H9 (cell line): ENCODE data around the gene GAB3. TPM values are rescaled to one million over a fixed set of nuclear protein-coding genes. Genes with fewer than 3 reads are reported as not detected.

ENCODE experiments used
- DNase-seq: peaks from one replicate; pipeline ENCODE4 v3.0.0-alpha.2; 2017
- H2AFZ ChIP-seq: one replicate; pipeline ENCODE4 v1.6.1; 2013; ENCODE audit warnings: mild to moderate bottlenecking, low read length, control low read depth, moderate library complexity
- H2AK5ac ChIP-seq: 2 replicates; pipeline ENCODE4 v1.6.1; 2013; ENCODE audit warnings: low read length, control low read depth, mixed read lengths; ENCODE audit not compliant: insufficient read length
- H2BK120ac ChIP-seq: one replicate; pipeline ENCODE4 v1.6.1; 2013; ENCODE audit warnings: low read depth, mild to moderate bottlenecking, low read length, control low read depth, inconsistent platforms; ENCODE audit not compliant: poor library complexity, severe bottlenecking
- H2BK12ac ChIP-seq: 2 replicates; pipeline ENCODE4 v1.6.1; 2013; ENCODE audit warnings: low read length, control low read depth, mixed read lengths, low read depth; ENCODE audit not compliant: insufficient read length
- H2BK15ac ChIP-seq: 2 replicates; pipeline ENCODE4 v1.6.1; 2013; ENCODE audit warnings: low read depth, low read length, control low read depth
- H2BK20ac ChIP-seq: one replicate; pipeline ENCODE4 v1.6.1; 2013; ENCODE audit warnings: low read depth, mild to moderate bottlenecking, low read length, control low read depth, inconsistent platforms; ENCODE audit not compliant: poor library complexity, severe bottlenecking
- H2BK5ac ChIP-seq: 2 replicates; pipeline ENCODE4 v1.6.1; 2013; ENCODE audit warnings: low read length, control low read depth, mixed read lengths; ENCODE audit not compliant: insufficient read length
- H3K14ac ChIP-seq: 2 replicates; pipeline ENCODE4 v1.6.1; 2013; ENCODE audit warnings: low read length, control low read depth; ENCODE audit not compliant: insufficient read depth
- H3K18ac ChIP-seq: 2 replicates; pipeline ENCODE4 v1.6.1; 2013; ENCODE audit warnings: low read depth, mild to moderate bottlenecking, mixed read lengths, low read length, control low read depth; ENCODE audit not compliant: insufficient read length
- H3K23ac ChIP-seq: 2 replicates; pipeline ENCODE4 v1.6.1; 2013; ENCODE audit warnings: low read length, control low read depth, mixed read lengths, low read depth; ENCODE audit not compliant: insufficient read length
- H3K23me2 ChIP-seq: 2 replicates; pipeline ENCODE4 v1.6.1; 2013; ENCODE audit warnings: low read depth, mild to moderate bottlenecking, mixed read lengths, low read length, control low read depth; ENCODE audit not compliant: insufficient read length, poor library complexity, severe bottlenecking
- H3K27ac ChIP-seq: 2 replicates; pipeline ENCODE4 v1.5.1; 2013; ENCODE audit warnings: low read length, control low read depth, mixed read lengths, low read depth; ENCODE audit not compliant: insufficient read length
- H3K27me3 ChIP-seq: 2 replicates; pipeline ENCODE4 v1.6.1; 2013; ENCODE audit warnings: low read length, control low read depth, inconsistent platforms; ENCODE audit not compliant: insufficient read depth
- H3K4ac ChIP-seq: 2 replicates; pipeline ENCODE4 v1.6.1; 2013; ENCODE audit warnings: low read depth, mild to moderate bottlenecking, control low read depth, inconsistent platforms, low read length, moderate library complexity
- H3K4me1 ChIP-seq: 2 replicates; pipeline ENCODE4 v1.6.1; 2013; ENCODE audit warnings: low read length, control low read depth, inconsistent platforms; ENCODE audit not compliant: insufficient read depth
- H3K4me2 ChIP-seq: 2 replicates; pipeline ENCODE4 v1.6.1; 2013; ENCODE audit warnings: low read length, control low read depth, mixed read lengths; ENCODE audit not compliant: insufficient read length, insufficient read depth
- H3K56ac ChIP-seq: 2 replicates; pipeline ENCODE4 v1.6.1; 2013; ENCODE audit warnings: low read depth, mild to moderate bottlenecking, mixed read lengths, low read length, control low read depth; ENCODE audit not compliant: insufficient read length
- H3K79me1 ChIP-seq: 2 replicates; pipeline ENCODE4 v1.6.1; 2013; ENCODE audit warnings: low read depth, mild to moderate bottlenecking, moderate library complexity, low read length, control low read depth, inconsistent platforms; ENCODE audit not compliant: insufficient read depth, poor library complexity, severe bottlenecking
- H3K79me2 ChIP-seq: 2 replicates; pipeline ENCODE4 v1.6.1; 2013; ENCODE audit warnings: low read length, control low read depth, inconsistent platforms; ENCODE audit not compliant: insufficient read depth
- H3K9ac ChIP-seq: 2 replicates; pipeline ENCODE4 v1.6.1; 2013; ENCODE audit warnings: low read length, control low read depth, mixed read lengths; ENCODE audit not compliant: insufficient read length; ENCODE audit errors: extremely low read depth
- H3K9me3 ChIP-seq: one replicate; pipeline ENCODE4 v1.6.1; 2013; ENCODE audit warnings: low read depth, low read length, inconsistent platforms; ENCODE audit not compliant: control insufficient read depth
- H3T11ph ChIP-seq: one replicate; pipeline ENCODE4 v1.6.1; 2013; ENCODE audit warnings: mild to moderate bottlenecking, low read length, control low read depth, inconsistent platforms
- H4K20me1 ChIP-seq: one replicate; pipeline ENCODE4 v1.6.1; 2013; ENCODE audit not compliant: control insufficient read depth, insufficient read length, insufficient read depth
- H4K5ac ChIP-seq: 2 replicates; pipeline ENCODE4 v1.6.1; 2013; ENCODE audit warnings: low read depth, mild to moderate bottlenecking, mixed read lengths, low read length, control low read depth; ENCODE audit not compliant: insufficient read length
- H4K8ac ChIP-seq: replicated peaks from 2 replicates; pipeline ENCODE4 v1.6.1; 2013; ENCODE audit warnings: low read length, control low read depth, mixed read lengths, low read depth; ENCODE audit not compliant: insufficient read length
- H4K91ac ChIP-seq: 2 replicates; pipeline ENCODE4 v1.6.1; 2013; ENCODE audit warnings: low read depth, mild to moderate bottlenecking, moderate library complexity, mixed read lengths, low read length, control low read depth; ENCODE audit not compliant: insufficient read length
- H3K27ac Mint-ChIP-seq, 3 experiments: 2 replicates in 2 of 3; 3 replicates in 1 of 3; pipeline ENCODE4 v1.8.0; 2020 to 2021; ENCODE audit warnings: mixed read lengths in 3 of 3, mild to moderate bottlenecking in 1 of 3, moderate library complexity in 1 of 3
- H3K27me3 Mint-ChIP-seq: 2 replicates; pipeline ENCODE4 v1.8.0; 2021; ENCODE audit warnings: low read depth, mild to moderate bottlenecking, moderate library complexity, mixed read lengths
- H3K36me3 Mint-ChIP-seq, 3 experiments: 2 replicates in 2 of 3; 3 replicates in 1 of 3; pipeline ENCODE4 v1.8.0; 2020 to 2021; ENCODE audit warnings: low read depth in 3 of 3, mixed read lengths in 3 of 3; ENCODE audit not compliant: insufficient read depth in 1 of 3
- H3K4me1 Mint-ChIP-seq, 2 experiments: 2 replicates each; pipeline ENCODE4 v1.8.0; 2020; ENCODE audit warnings: mixed read lengths in 2 of 2
- H3K4me3 Mint-ChIP-seq, 2 experiments: 2 replicates in 1 of 2; 3 replicates in 1 of 2; pipeline ENCODE4 v1.8.0; 2020 to 2021; ENCODE audit warnings: mild to moderate bottlenecking in 2 of 2, mixed read lengths in 2 of 2, moderate library complexity in 1 of 2
- H3K9me3 Mint-ChIP-seq, 2 experiments: 2 replicates in 1 of 2; 3 replicates in 1 of 2; pipeline ENCODE4 v1.8.0; 2020; ENCODE audit warnings: mild to moderate bottlenecking in 2 of 2, mixed read lengths in 2 of 2, moderate library complexity in 1 of 2
- CTCF ChIP-seq: fragments of 200-600 bp; sonication (generic); conservative IDR thresholded peaks from 3 replicates; pipeline ENCODE4 v1.8.0; 2021; ENCODE audit warnings: antibody characterized with exemption, mild to moderate bottlenecking
- WGBS: extraction: QIAGEN DNeasy Blood & Tissue Kit; methylation state at CpG from one replicate; pipeline ENCODE4 v1.1.7; 2013; ENCODE audit warnings: missing lambda C conversion rate, low lambda C conversion rate, mixed read lengths; ENCODE audit not compliant: insufficient read length; ENCODE audit errors: extremely low coverage; 5-methylcytosine and 5-hydroxymethylcytosine counted together
- total RNA-seq: library from RNA; stranded (reverse); gene quantifications from 2 replicates; pipeline ENCODE4 v1.2.1, GENCODE V29; 2021

The GAB3 gene
- total RNA-seq, 1 experiment from 2014 or later, result 0.46 TPM

GRCh38 chrX:154761977-154762536, 11.2 kb upstream of the GAB3 start:
- Histone ChIP-seq H3K14ac (no peak overlapping the region), H3K79me1 (no peaks in the 10 kb centered on the region), H2BK20ac (no peak overlapping the region), H3K56ac (no peak overlapping the region), H4K91ac (no peak overlapping the region), H4K8ac (no peak overlapping the region), H3T11ph (no peak overlapping the region), H3K18ac (peak overlapping the region; percentile 34), H3K79me2 (peaks cover 10% of the 10 kb centered on the region; the same call in 1 of the 2 replicates), H3K4me1 (no peaks in the 10 kb centered on the region), H2BK12ac (no peak overlapping the region), H2AFZ (no peak overlapping the region), H3K4me2 (peak overlapping the region; percentile 50), H4K20me1 (peaks cover 3% of the 10 kb centered on the region), H3K9ac (peak overlapping the region; percentile 41), H3K23ac (no peak overlapping the region), H4K5ac (no peak overlapping the region), H2BK120ac (no peak overlapping the region), H3K4ac (no peak overlapping the region), H2BK15ac (no peak overlapping the region), H3K23me2 (peaks cover 6% of the 10 kb centered on the region), H3K27ac (peak overlapping the region; percentile 37), H3K9me3 (peaks cover 34% of the 10 kb centered on the region), H2BK5ac (no peak overlapping the region), H2AK5ac (no peak overlapping the region), H3K27me3 (no peaks in the 10 kb centered on the region)
- Mint-ChIP-seq H3K4me3 (peak overlapping the region; percentile 84 to 85), H3K9me3 (peaks cover 66 to 72% of the 10 kb centered on the region in 2 experiments), H3K27ac (peak overlapping the region; percentile 90 to 96 (median 93)), H3K27me3 (no peaks in the 10 kb centered on the region; the same call in 1 of the 2 replicates), H3K4me1 (peaks cover 5 to 7% of the 10 kb centered on the region in 2 experiments), H3K36me3 (peaks cover 24 to 32% (median 25%) of the 10 kb centered on the region in 3 experiments; a peak in 6 of 7 replicates)
- no CpG with 5 or more reads among the region's 11 CpGs for WGBS
- TF ChIP-seq CTCF, result no peak
- DNase-seq, result no peak
